Activated CD8-positive, alpha-beta memory T cell treated with anti-CD3 and anti-CD28 coated beads, Interleukin-2, amount 50 U/mL, for 48 hours (primary cell): ENCODE measurements around the gene EXOC6.

Source experiments
- DNase-seq: peaks from one replicate; pipeline ENCODE4 v3.0.0-alpha.2; 2020

EXOC6 gene

GRCh38 chr10:93068411-93069244 lies 220.3 kb downstream of the EXOC6 start:
- no peak for DNase-seq

GRCh38 chr10:93069245-93069561 lies 220.9 kb downstream of the EXOC6 start:
- no peak for DNase-seq

- no peak for DNase-seq
Measured at GRCh38 chr10:93070378-93071176, 222.3 kb downstream of the EXOC6 start.

- no peak for DNase-seq
Measured at GRCh38 chr10:93071177-93071472, 222.8 kb downstream of the EXOC6 start.

- no peak for DNase-seq
Measured at GRCh38 chr10:93071674-93072224, 223.4 kb downstream of the EXOC6 start.

GRCh38 chr10:93072225-93072712 lies 223.9 kb downstream of the EXOC6 start:
- DNase-seq, result peak; percentile 56

GRCh38 chr10:93072713-93073538 lies 224.6 kb downstream of the EXOC6 start:
- peak; percentile 67 for DNase-seq

GRCh38 chr10:93073539-93074146 lies 225.3 kb downstream of the EXOC6 start, which contains the start of gene CYP26A1:
Gene CYP26A1, plus strand, starts transcription at chr10:93073893. Its CDS starts 42 bp downstream, at chr10:93073935.
- DNase-seq, result peak; percentile 61

- DNase-seq, result no peak
Measured at GRCh38 chr10:93074147-93074596, 225.9 kb downstream of the EXOC6 start.

GRCh38 chr10:93074597-93075368 lies 226.5 kb downstream of the EXOC6 start:
- DNase-seq, result peak; percentile 61

- DNase-seq, result peak; percentile 52
Measured at GRCh38 chr10:93075369-93076221, 227.3 kb downstream of the EXOC6 start.

GRCh38 chr10:93076871-93077270 lies 228.6 kb downstream of the EXOC6 start:
- no peak for DNase-seq

GRCh38 chr10:93077860-93078337 lies 229.6 kb downstream of the EXOC6 start:
- no peak for DNase-seq

GRCh38 chr10:93079663-93080349 lies 231.5 kb downstream of the EXOC6 start:
- DNase-seq, result no peak

GRCh38 chr10:93080350-93081046 lies 232.2 kb downstream of the EXOC6 start:
- DNase-seq, result peak; percentile 80

- no peak for DNase-seq
Measured at GRCh38 chr10:93081318-93081717, 233.0 kb downstream of the EXOC6 start.

- DNase-seq, result no peak
Measured at GRCh38 chr10:93081834-93082233, 233.5 kb downstream of the EXOC6 start.

GRCh38 chr10:93083743-93084539 lies 235.6 kb downstream of the EXOC6 start:
- DNase-seq, result no peak
